H1 (cell line): ENCODE results near the gene CACNA1D. TPM values are rescaled to one million over a fixed set of nuclear protein-coding genes. Genes with fewer than 3 reads are reported as not detected.

ENCODE experiments used
- RAD21 ChIP-seq, 2 experiments: IDR thresholded peaks in 1 of 2; conservative IDR thresholded peaks in 1 of 2; 2 replicates each; pipeline ENCODE4 v1.6.1; 2011; ENCODE audit warnings: low read depth in 2 of 2, low read length in 2 of 2, improper control_type of control experiment in 1 of 2, inconsistent platforms in 1 of 2, mild to moderate bottlenecking in 1 of 2, moderate library complexity in 1 of 2
- SIN3A ChIP-seq, 2 experiments: IDR thresholded peaks in 1 of 2; conservative IDR thresholded peaks in 1 of 2; 2 replicates each; pipeline ENCODE4 v1.6.1; 2011 to 2012; ENCODE audit warnings: low read length in 2 of 2, improper control_type of control experiment in 1 of 2, low read depth in 1 of 2, mild to moderate bottlenecking in 1 of 2
- SP2 ChIP-seq: IDR thresholded peaks from 2 replicates; pipeline ENCODE4 v1.6.1; 2012; ENCODE audit warnings: mild to moderate bottlenecking, low read length, inconsistent platforms
- polyA plus RNA-seq, 7 experiments: library from polyadenylated mRNA; depleted of rRNA in 3 of 7; stranded (reverse) in 5 of 7; unstranded in 2 of 7; fragments of >200 nt in 5 of 7; fragments of 200-250 nt in 2 of 7; gene quantifications; 1 replicate in 5 of 7; 2 replicates in 1 of 7; 4 replicates in 1 of 7; pipeline versions ENCODE4 v1.2.1 to v1.2.3, GENCODE V29; 2011 to 2013; ENCODE audit warnings: missing spikeins in 2 of 7, mixed read lengths in 2 of 7
- total RNA-seq: library from RNA; stranded (reverse); fragmentation: NEBNext Ultra II Directional; extraction: Animal tissue kit (Norgen Biotek cat#: 25700); gene quantifications from 2 replicates; pipeline ENCODE4 v1.2.1, GENCODE V29; 2021
- TF ChIP-seq, protein P1 (sequence below), 3 experiments: IDR thresholded peaks; 1 replicate in 2 of 3; 2 replicates in 1 of 3; pipeline versions ENCODE4 v1.5.1 to v1.6.1; 2011; ENCODE audit warnings: low read length in 3 of 3, mild to moderate bottlenecking in 3 of 3, inconsistent platforms in 2 of 3, low read depth in 1 of 3, moderate library complexity in 1 of 3; ENCODE audit not compliant: insufficient read depth in 1 of 3; ENCODE audit errors: control extremely low read depth in 1 of 3

Gene CACNA1D
- total and polyA plus RNA-seq, 2 of the 8 experiments (the other 6 are each of a cell fraction or from before 2014, with no cell fraction given), result 2.0 to 2.9 TPM

DNA sequence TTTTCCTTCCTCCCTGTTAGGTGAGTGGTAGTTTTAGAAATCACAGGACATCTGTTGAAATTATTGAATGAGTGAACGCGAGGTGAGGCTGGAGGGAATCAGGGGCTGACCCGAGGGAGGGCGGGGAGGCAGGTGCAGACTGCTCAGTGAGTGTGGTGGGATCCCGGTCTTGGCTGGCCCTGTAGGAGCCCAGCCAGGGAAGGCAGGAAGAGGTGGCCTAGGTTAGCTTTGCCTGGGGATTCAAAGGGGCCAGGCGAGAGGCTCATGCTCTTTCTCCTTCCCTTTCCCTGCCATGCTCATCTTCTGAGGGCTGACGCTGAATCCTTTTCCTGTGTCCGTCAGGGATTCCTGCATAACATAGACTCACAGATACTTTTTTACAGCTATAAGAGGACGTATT, 15.1 kb downstream of the CACNA1D start (continued):
- TF ChIP-seq, protein P1, sequence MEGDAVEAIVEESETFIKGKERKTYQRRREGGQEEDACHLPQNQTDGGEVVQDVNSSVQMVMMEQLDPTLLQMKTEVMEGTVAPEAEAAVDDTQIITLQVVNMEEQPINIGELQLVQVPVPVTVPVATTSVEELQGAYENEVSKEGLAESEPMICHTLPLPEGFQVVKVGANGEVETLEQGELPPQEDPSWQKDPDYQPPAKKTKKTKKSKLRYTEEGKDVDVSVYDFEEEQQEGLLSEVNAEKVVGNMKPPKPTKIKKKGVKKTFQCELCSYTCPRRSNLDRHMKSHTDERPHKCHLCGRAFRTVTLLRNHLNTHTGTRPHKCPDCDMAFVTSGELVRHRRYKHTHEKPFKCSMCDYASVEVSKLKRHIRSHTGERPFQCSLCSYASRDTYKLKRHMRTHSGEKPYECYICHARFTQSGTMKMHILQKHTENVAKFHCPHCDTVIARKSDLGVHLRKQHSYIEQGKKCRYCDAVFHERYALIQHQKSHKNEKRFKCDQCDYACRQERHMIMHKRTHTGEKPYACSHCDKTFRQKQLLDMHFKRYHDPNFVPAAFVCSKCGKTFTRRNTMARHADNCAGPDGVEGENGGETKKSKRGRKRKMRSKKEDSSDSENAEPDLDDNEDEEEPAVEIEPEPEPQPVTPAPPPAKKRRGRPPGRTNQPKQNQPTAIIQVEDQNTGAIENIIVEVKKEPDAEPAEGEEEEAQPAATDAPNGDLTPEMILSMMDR (IDR thresholded peaks at IDR 0.05; ENCODE audit: control extremely low read depth in 1 of 3, insufficient read depth in 1 of 3, low read depth in 1 of 3, low read length in 3 of 3), result no peak
- TF ChIP-seq SP2 (no peak), RAD21 (IDR thresholded peaks at IDR 0.05 in 1 of 2, conservative IDR thresholded peaks at IDR 0.05 in 1 of 2; ENCODE audit: low read depth in 2 of 2, low read length in 2 of 2) (no peak), SIN3A (conservative IDR thresholded peaks at IDR 0.05 in 1 of 2, IDR thresholded peaks at IDR 0.05 in 1 of 2; ENCODE audit: low read depth in 1 of 2, low read length in 2 of 2) (no peak)
- TF ChIP-seq, all 59 proteins: peak for 0
